DOHH2 (cell line): ENCODE data around the gene KCNK3.

ENCODE experiments used
- CTCF ChIP-seq: fragments of 200-600 bp; sonication (generic); IDR thresholded peaks from one replicate; pipeline ENCODE4 v1.5.1; 2014; ENCODE audit warnings: antibody characterized with exemption, mild to moderate bottlenecking, low read depth, low read length; ENCODE audit not compliant: poor library complexity, severe bottlenecking
- EZH2phosphoT487 ChIP-seq: fragments of 200-600 bp; sonication (generic); IDR thresholded peaks from 2 replicates; pipeline ENCODE4 v1.6.1; 2017; ENCODE audit warnings: borderline replicate concordance, mild to moderate bottlenecking, antibody characterized with exemption, low read length, moderate library complexity, mixed read lengths

- no peak for TF ChIP-seq CTCF
- TF ChIP-seq EZH2phosphoT487, result no peak
Measured at GRCh38 chr2:26732446-26732845, 39.9 kb downstream of the KCNK3 start.
